ENCODE data around the gene SSR3.

DNA sequence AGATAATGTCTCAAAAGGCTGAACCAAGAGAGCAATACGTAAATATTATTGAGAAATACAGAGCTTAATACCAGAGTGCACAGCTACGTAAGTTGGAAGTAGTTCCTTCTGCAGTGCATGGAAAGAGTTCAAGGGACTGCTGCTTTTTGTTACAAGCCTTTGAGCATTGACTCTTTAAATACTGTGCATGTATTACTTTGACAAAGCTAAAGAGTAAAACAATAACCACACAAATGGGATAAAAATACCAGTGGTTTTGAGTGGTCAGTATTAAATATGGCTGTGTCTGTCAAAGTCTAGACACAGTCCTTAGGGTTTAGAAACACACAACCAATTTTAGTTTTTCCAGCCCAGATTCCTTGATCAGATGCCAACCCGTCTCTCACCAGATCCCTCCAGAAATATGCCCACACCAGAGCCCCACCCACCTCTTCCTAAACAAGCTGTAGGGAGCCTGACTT, 62.1 kb downstream of the SSR3 start:
- TF ChIP-seq NFRKB (IDR thresholded peaks at IDR 0.05) (no peak), BHLHE40 (IDR thresholded peaks at IDR 0.05; ENCODE audit: borderline replicate concordance) (no peak), TARDBP (IDR thresholded peaks at IDR 0.05) (no peak), ARNT (IDR thresholded peaks at IDR 0.05) (no peak), ZNF384 (IDR thresholded peaks at IDR 0.05) (no peak), FOXM1 (IDR thresholded peaks at IDR 0.05; ENCODE audit: borderline replicate concordance) (no peak), SUZ12 (IDR thresholded peaks at IDR 0.05) (no peak)
- TF ChIP-seq, protein P1, sequence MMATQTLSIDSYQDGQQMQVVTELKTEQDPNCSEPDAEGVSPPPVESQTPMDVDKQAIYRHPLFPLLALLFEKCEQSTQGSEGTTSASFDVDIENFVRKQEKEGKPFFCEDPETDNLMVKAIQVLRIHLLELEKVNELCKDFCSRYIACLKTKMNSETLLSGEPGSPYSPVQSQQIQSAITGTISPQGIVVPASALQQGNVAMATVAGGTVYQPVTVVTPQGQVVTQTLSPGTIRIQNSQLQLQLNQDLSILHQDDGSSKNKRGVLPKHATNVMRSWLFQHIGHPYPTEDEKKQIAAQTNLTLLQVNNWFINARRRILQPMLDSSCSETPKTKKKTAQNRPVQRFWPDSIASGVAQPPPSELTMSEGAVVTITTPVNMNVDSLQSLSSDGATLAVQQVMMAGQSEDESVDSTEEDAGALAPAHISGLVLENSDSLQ (IDR thresholded peaks at IDR 0.05) = no peak

Measured in HEK293T (cell line).